HFF-Myc (cell line): ENCODE results near the gene CES5A.

Experiments used
- DNase-seq: peaks from one replicate; pipeline ENCODE4 v3.0.0-alpha.2; 2011; ENCODE audit warnings: low read depth; ENCODE audit errors: extremely low read depth
- H3K4me3 ChIP-seq: replicated peaks from 2 replicates; pipeline ENCODE4 v1.5.1; 2011; ENCODE audit warnings: low read depth, mild to moderate bottlenecking, control low read depth, low read length
- TF ChIP-seq, protein P1 (sequence below): IDR thresholded peaks from 2 replicates; pipeline ENCODE4 v1.5.1; 2012; ENCODE audit warnings: mild to moderate bottlenecking, low read depth, low read length, control low read depth; ENCODE audit errors: missing control alignments

The CES5A gene

DNA sequence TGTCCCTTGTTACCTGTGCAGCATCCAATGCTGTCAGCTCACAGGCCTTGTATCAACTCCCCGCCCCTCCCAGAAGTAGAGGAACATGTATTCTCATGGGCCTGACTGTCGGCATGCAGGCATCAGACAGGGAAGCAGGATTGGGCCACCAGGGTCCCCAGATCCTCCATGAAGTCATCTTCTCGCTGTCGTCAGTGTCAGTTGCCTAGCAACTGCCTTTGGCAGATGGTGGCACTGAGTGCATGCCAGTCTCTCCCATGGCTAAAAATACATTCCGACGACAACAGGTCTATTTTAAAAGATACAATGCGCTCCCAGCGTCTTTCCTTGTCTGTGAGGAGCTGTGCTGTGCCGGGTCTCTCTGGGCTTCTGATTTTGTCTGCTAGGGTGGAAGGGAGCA is 36.8 kb upstream of the CES5A start:
- TF ChIP-seq, protein P1, sequence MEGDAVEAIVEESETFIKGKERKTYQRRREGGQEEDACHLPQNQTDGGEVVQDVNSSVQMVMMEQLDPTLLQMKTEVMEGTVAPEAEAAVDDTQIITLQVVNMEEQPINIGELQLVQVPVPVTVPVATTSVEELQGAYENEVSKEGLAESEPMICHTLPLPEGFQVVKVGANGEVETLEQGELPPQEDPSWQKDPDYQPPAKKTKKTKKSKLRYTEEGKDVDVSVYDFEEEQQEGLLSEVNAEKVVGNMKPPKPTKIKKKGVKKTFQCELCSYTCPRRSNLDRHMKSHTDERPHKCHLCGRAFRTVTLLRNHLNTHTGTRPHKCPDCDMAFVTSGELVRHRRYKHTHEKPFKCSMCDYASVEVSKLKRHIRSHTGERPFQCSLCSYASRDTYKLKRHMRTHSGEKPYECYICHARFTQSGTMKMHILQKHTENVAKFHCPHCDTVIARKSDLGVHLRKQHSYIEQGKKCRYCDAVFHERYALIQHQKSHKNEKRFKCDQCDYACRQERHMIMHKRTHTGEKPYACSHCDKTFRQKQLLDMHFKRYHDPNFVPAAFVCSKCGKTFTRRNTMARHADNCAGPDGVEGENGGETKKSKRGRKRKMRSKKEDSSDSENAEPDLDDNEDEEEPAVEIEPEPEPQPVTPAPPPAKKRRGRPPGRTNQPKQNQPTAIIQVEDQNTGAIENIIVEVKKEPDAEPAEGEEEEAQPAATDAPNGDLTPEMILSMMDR, result no peak
- no peak for DNase-seq
- H3K4me3 ChIP-seq, result no peak overlapping the region

DNA sequence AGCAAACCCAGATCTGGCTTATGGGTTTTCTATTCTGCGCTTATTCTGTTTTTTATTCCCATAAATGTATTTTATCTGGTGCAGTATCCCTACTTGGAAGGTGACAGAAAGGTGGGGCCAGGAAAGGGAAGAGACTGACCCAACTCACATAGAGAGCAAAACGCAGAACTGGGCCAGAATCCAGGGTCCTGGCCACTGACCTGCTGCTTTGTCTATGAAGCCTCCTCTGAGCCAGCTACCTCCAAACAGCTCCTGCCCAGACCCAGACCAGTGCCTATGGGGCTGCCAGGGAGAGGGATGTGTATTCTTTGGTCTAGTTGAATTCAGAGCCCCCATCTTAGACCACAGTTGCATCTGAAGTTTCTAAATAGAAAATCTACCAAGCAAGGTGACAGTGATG is 36.4 kb upstream of the CES5A start:
- H3K4me3 ChIP-seq, result no peak overlapping the region
- TF ChIP-seq, protein P1, result no peak
- DNase-seq, result no peak

DNA sequence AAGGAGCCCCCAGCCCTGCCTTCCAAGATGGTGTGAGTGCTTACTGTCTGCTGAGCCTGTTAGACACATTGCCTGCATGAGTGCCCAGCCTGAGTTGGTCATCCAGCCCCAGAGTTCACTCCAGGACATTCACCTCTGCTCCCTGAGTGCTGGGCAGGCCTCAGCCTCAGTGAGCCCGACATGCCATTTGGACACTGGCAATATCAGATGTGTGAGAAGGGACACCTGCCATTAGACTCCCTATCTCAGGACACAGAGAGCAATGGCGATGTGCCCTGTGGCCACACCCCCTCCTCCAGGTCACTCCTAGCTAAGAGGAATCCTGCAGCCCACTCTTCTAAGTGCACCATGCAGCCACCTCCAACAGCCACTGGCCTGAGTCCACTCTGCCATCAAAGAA is 34.7 kb upstream of the CES5A start:
- H3K4me3 ChIP-seq, result no peak overlapping the region
- DNase-seq, result no peak
- TF ChIP-seq, protein P1, result no peak

DNA sequence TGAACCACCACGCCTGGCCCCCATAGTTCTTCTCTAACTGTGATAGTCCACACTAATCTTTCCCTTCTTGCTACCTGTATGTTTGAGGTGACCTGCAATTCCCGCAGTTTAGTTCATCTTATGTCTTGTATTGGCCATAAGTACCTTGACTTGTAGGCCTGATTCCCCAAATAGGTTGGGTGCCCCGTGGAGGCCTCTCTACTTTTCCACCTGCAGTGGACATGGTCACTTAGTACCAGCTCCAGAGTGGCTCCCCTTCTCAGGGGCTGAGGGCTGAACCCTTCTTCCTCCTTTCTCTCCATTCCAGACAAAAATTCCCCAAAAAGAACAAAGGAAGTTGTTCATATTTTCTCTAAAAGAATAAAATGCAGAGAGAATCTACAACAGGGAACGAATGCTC is 33.5 kb upstream of the CES5A start:
- H3K4me3 ChIP-seq, result no peak overlapping the region
- no peak for DNase-seq
- TF ChIP-seq, protein P1, result no peak

DNA sequence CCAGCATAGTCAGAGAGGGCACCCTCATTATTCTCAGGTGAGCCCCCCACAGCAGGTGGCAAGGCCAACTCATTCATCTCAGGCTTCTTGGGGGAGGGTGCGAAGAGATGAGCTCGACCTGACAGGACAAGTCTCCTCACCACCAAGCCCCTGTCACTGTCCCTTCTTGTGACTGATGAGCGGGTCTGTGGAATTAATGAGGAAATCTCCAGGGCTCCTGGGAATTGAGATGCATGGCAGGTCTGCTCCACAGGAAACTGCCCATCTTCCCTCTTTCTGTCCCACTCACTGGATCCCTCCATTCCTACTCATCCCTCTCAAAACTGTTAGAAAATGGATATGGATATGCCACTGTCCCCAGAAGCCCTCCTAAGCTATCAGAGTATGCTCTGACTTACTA is 32.5 kb upstream of the CES5A start:
- TF ChIP-seq, protein P1, result no peak
- H3K4me3 ChIP-seq, result no peak overlapping the region
- no peak for DNase-seq

DNA sequence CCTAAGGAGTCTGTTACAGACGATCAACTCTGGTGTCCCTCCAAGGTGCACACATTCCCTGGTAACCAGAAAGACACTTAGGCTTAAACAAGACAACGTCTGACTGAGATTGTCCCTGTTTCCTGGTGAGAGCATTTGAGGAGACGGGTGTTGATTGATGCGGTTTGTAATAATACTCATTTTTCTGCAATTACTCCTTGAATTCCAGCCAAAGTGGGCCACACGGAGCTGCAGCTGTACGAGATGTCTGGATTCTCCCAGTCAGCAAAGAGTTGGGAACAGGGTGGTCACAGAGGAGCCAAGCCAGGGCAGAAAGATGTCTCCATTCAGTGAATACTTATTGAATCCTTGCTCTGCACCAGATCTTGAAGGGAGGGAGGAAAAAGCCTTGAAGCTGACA is 30.9 kb upstream of the CES5A start:
- no peak for DNase-seq
- H3K4me3 ChIP-seq, result no peak overlapping the region
- TF ChIP-seq, protein P1, result no peak

DNA sequence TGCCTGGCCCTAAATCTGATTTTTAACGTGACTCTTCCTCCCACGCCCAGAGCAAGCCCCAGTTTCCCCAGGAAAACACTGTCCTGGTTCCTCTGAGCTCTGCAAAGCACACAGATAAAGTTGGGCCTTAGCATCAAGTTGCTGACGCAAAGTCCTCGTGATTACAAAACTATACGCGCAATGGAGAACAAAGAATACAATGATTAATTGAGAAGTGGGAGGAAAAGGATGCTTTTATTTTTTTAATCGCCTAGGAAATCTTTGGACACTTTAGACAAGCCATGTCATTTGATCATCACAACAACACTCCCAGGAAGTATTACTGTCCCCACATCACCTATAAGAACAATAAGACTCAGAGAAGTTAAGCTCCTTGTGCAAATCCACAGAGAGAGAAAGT is 30.5 kb upstream of the CES5A start:
- TF ChIP-seq, protein P1, result no peak

More for the DNA sequence above, 30.5 kb upstream of the CES5A start:
- DNase-seq, result no peak
- H3K4me3 ChIP-seq, result no peak overlapping the region
